Activated effector memory CD4-positive, alpha-beta T cell treated with anti-CD3 and anti-CD28 coated beads, Interleukin-2, amount 50 U/mL, for 16 hours (primary cell): ENCODE results near the gene KLF11.

Experiments
- DNase-seq: peaks from one replicate; pipeline ENCODE4 v3.0.0-alpha.2; 2020

KLF11 gene

DNA sequence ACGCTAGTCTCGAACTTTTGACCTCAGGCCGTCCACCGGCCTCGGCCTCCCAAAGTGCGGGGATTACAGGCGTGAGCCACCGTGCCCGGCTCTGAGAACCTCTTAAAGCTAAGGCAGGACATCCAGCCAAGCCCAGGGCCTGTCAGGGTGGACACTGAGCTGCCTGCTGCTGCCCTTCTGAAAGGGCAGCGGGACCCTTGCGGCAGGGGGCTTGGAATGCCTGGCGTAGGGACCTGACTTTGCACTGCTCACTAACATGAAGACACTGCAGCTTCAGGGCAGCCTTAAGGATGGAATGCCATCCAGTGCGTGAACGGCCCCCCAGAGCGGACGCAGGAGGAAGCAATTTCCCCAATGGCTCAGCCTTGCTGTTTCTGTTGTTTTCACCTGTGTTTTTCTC lies 27.8 kb downstream of the KLF11 start:
- DNase-seq, result no peak

- DNase-seq, result no peak
These were observed 28.2 kb downstream of the KLF11 start for GRCh38 chr2:10071595-10071994.

DNA sequence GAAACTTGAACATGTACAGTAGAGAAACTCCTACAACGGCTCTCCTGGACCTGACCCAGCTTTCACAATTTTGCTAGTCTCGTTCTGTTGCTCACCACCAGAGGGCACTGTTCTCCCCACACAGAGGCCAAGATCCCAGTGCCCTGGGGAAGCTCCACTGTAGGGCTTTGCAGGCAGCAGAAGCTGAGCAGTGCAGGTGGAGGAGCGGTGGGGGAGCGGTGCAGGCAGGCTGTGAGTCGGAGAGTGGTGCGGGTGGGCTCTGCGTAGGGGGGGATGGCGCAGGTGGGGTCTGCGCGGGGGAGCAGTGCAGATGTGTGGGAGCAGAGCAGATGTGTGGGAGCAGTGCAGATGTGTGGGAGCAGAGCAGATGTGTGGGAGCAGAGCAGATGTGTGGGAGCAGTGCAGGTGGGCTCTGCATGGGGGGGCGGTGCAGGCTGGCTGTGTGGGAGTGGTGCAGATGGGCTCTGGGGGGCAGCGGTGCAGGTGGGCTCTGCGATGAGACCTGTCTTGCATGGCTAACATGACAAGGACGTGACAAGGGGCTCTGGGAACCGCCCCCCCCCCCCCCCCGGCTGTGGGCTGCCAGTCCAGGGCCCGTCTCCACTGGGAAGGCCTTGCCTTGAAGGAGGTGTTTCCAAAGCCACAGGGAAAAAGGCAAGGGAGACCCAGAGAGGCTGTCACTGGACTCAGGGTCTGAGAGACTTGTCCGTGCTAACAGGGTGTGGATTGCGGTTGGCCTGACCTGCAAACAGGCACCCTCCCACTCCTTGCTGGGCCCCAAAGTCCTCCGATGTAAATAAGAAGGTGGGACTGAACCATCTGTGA lies 29.5 kb downstream of the KLF11 start:
- peak; percentile 90 for DNase-seq

- no peak for DNase-seq
These were observed 30.4 kb downstream of the KLF11 start for GRCh38 chr2:10073706-10074105.

GRCh38 chr2:10075101-10075500 lies 31.8 kb downstream of the KLF11 start:
- DNase-seq, result no peak

DNA sequence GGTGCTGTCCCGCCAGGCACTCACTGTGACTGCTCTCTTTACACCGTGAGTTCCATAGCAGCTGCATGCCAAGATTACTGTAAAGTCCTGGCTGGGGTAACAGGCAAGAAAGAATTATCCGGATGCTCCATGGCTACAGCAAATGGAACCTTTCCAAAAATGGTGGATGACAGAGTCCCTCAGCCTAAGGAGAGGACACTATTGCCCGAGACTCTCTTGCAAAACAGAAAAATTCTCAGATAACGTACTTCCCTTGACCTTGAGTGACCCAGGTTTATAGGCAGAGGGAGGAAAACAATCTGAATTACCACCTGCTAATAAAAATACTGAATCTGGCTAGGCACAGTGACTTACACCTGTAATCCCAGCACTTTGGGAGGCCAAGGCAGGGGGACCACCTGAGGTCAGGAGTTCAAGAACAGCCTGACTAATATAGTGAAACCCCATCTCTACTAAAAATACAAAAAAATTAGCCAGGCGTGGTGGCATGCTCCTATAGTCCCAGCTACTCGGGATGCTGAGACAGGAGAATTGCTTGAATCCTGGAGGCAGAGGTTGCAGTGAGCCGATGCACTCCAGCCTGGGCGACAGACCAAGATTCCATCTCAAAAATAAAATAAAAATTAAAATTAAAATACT lies 32.3 kb downstream of the KLF11 start:
- DNase-seq, result no peak

- DNase-seq, result no peak
These were observed 33.2 kb downstream of the KLF11 start for GRCh38 chr2:10076511-10076910.

- DNase-seq, result no peak
These were observed 33.7 kb downstream of the KLF11 start for GRCh38 chr2:10076988-10077527.

DNA sequence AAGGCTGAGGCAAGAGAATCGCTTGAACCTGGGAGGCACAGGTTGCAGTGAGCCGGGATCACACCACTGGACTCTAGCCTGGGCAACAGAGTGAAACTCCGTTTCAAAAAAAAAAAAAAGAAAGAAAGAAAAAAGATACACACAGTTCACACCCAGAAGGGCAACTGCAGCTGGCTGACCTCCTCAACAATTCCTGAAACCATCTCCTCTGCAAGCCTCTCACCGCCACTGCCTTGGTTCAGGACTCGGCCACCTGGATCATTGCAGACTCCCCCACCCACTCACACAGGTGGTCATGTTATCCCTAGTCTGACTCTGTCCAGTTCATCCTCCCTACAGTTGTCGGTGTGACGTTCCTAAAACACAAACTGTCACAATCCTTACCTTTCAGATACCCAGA lies 34.7 kb downstream of the KLF11 start:
- DNase-seq, result no peak

GRCh38 chr2:10078704-10079265 lies 35.4 kb downstream of the KLF11 start:
- no peak for DNase-seq

DNA sequence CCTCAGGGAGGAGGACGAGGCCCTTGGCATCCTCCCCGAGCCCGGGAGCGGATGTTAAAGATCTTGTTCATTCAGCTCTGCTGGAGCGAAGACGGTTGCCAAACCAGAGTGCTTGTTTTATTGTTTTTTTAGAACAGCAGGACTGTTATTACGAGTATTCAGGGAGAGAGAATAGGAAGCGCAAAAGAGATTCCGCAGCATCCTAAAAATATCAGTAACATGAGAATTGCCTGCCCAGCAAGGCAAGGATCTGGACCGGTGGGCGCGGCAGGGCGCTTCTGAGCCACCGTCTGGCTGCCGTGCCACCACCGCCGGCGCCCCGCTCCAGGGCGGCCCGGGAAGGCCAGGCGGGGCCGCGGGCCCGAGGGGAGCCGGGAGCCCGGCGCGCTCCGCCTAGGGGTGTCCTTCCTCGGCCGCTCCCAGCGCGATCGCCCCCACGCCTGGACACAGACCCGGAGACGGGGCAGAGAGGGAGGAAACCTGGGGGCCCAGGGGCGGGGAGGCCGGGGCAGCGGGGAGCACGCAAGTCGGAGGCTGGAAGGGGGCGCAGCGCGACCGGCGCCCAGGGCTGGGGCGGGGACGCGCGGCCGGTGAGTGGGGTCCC lies 36.0 kb downstream of the KLF11 start:
- no peak for DNase-seq

- no peak for DNase-seq
These were observed 36.7 kb downstream of the KLF11 start, which contains the start of gene CYS1 for GRCh38 chr2:10079870-10080535. CYS1 (minus strand) TSS chr2:10080411; CDS start chr2:10080223, 188 bp downstream.

GRCh38 chr2:10080536-10081304 lies 37.4 kb downstream of the KLF11 start:
- no peak for DNase-seq

GRCh38 chr2:10083046-10083445 lies 39.7 kb downstream of the KLF11 start:
- no peak for DNase-seq

DNA sequence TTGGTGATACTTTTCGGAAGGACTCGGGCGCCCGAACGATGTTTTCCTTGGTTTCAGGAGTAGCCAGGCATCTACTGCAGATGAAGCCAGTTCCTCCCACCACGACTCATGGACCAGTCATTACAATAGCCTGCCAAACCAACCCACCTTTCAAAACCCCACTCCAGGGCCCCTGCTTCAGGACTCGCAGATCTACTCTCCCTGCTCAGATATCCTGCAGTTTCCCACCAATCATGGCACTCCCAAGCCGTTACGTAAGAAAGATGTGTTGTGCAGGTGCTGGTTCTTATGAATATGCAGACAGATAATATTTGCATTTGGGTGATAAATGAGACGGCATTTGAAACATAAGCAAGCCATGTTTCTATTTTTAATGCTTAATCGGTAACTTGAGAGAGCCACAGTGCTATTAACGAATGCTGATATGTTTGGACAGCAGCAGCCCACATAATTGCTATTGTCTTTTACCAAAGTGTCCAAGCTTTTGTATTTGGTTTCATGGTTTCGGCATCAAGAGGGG lies 40.4 kb downstream of the KLF11 start:
- DNase-seq, result no peak

GRCh38 chr2:10084223-10084865 lies 41.0 kb downstream of the KLF11 start:
- no peak for DNase-seq

DNA sequence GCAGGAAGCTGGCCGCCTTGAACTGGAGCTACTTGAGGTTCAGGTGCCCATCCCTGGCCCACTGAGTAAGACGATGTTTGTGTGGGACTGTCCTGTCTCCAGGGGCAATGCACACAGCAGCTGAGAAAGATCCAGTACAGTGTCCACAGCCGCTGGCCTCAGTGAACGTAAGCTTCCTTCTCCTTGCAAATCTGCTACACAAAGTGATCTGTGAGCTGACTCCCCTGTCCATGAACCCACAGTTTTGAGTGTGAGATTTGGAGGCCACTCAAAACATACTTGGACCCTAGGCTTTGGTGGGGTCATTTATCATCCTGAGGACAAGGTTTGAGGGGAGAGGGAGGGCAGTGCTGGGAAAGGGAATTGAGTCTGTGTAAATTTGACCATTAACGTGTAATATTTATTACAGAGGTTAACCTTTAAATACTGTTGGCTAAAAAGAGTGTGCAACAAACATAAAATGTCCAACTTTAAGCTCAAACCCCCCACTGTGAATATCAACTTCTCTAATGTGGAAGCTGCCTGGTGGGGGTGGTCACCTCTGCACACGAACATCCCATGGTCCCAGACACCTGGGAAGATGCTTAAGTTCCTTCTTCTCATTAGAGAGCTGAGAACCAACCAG lies 41.8 kb downstream of the KLF11 start:
- DNase-seq, result no peak

GRCh38 chr2:10085668-10086059 lies 42.3 kb downstream of the KLF11 start:
- no peak for DNase-seq

DNA sequence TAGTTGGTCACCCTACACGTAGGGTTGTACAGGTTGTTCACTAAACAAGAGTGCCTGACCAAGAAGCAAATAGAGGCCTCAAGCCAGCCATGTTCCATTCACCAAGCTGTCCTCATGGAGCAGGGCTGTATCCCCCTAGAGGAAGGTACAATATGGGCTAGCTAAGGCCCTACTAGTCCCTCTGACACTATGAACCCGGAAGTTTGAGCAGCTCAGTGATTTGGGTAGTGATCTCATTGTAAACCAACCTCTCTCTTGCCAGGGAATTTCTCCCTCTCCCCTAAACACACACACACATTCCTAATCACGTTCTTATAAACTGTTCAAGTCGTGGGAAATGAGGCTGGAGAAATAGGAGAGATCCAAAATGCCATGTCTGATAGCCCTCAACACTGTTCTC lies 43.6 kb downstream of the KLF11 start:
- DNase-seq, result no peak

DNA sequence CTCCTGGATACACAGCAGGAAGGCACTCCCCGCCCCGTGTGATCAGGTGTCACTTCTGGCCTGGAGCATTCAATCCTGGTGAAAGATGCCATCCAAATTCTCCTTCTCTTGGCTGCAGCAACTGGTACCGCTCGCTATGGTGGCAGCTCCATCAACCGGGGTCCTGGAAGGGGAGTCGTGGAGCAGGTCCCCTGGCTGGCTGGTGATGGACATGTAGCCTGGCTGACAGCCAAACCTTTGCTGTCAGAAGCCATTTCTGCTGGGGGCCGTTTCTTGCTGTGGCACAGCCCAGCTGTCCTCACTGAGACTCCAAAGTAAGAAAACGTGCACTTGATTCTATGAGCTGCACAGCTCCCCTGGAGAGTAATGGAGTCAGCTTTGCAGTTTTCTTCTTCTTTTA lies 44.0 kb downstream of the KLF11 start:
- DNase-seq, result no peak
